HG02763 (cell line): ENCODE data around the gene FTCD.

ENCODE experiments used
- ATAC-seq: cut with Tn5 transposase; IDR thresholded peaks from one replicate; pipeline ENCODE4 v1.9.1; 2021; ENCODE audit warnings: mild to moderate bottlenecking, moderate library complexity; ENCODE audit not compliant: unreplicated experiment

The FTCD gene

DNA sequence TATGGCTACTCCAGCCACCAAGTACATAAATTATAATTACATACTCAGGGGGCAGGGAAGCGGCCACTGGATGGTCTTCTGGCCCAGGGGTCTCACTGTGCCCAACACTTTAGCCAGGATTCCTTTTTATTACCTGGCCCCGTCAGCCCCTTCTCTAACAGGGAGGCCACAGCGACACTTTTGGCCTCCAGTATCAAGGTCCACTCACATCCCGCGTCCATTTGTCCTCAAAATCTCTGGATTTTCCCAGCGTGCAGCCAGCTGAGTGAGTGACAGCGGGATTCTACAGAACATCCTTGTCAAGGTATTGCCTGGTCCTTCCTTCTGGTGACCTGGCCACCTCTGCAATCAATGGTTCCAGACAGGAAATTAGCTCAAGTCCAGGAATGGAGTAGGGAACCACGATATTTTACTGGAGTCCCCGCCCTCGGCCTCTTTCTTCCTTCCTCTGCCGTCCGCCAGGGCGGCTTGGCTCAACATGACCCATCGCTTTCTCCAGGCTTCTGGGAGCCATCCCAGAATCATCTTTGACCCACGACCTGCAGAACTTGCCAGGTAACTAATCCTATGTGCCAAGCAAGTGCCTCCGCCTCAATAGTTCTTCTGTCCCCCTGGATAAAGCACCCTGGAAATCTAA, 60.2 kb downstream of the FTCD start:
- ATAC-seq: no peak

DNA sequence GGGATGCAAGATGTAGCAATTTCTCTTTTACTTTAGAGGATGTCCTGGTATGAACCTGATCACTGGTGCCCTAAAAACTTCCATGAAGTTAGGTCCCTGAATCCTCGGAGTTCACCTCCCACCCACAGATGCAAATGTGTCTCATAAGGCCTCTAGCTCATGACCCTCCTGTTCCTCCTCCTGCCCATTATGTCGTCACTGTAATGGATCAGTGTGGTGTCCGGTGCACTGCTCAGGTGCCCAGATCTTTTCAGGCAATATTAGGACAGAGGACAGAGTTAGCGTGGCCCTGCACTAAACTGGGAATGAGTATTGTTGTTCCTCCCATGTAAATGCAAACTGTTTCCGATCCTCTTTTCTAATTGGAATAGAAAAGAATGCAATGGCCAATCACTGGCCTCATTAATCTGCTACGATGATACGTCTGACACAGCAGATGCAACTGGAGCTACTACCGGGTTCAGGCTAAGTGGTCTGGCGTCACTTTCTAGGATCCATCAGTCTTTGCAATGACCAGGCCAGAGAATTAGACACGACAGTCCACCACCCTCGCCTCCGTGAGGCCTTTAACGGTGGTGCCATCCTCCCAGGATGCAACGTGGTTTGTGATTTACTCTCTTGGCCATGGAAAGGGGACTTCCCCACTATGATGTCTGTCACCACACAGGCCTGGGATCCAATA, 60.8 kb downstream of the FTCD start:
- ATAC-seq: no peak

DNA sequence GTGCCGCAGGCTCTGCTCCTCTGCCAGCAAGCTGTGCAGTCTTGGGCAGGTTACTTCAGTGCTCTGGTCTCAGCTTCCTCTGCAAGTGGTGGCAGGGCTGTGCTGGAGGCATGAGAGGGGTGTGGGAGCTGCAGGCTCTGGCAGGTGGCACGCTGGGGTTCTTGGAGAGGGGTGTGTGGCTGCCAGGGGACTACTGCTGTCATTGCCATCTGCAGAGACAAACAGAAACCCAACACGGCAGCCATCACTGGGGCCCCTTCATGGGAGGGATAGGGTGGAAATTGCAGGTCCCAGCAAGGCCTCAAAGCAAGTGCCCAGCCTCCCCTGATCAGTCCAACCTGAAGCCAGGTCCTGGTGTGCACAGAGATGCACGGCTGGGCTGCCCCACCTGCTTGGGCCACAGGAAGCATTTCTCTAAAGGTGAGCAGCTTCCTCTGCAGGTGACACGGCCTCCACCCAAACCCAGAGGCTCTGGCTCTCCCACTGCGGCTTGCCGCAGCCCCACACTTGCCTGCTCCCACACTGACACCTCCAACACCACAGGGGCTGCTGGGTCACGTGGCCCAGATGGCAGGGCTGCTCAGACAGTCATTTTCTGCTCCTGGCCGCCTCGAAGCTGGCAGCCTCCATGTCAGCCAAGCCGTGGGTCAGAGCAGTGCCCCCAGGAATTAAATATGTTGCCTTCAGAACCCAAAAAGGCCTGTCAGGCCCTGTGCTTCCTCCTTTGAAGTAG, 61.5 kb downstream of the FTCD start:
- no peak for ATAC-seq

DNA sequence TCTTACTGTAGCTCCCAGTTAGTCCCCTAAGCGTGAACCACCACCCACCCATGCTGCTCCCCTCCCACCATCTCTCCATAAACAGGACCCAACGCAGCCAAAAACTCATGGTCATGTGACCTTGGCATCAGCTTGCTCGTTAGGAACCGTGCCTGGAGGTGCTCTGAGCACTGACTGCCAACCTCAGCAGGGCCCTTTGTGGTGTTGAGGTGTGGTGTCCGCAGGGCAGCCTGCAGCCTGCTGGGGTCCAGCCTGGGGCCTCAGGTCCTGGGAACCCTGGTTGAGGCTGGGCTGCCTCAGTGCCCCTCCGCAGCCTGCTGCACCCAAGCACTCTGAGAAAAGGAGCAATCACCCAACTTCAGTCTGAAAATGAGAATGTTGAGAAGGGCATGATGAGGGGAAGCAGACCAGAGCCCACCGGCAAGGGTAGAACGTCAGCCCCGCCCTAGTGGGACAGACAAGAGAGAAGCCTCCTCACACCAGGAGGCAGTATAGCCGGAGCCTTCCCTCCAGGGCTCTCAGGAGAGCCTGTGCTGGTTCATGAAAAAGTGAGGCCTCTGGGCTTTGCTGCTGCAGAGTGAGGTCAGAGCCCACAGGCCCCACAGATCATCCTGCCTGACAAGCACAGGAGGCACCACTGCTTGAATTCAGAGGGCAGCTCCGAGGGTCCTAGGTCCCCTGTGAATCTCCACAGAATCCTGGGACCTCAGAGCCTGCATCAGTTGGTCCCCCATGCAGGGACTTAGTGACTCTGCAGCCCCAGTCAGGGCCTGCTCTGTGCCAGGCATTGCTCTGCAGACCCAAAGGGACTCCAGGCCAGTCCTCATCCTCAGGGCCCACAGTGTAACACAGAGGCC, 62.3 kb downstream of the FTCD start:
- ATAC-seq: no peak

DNA sequence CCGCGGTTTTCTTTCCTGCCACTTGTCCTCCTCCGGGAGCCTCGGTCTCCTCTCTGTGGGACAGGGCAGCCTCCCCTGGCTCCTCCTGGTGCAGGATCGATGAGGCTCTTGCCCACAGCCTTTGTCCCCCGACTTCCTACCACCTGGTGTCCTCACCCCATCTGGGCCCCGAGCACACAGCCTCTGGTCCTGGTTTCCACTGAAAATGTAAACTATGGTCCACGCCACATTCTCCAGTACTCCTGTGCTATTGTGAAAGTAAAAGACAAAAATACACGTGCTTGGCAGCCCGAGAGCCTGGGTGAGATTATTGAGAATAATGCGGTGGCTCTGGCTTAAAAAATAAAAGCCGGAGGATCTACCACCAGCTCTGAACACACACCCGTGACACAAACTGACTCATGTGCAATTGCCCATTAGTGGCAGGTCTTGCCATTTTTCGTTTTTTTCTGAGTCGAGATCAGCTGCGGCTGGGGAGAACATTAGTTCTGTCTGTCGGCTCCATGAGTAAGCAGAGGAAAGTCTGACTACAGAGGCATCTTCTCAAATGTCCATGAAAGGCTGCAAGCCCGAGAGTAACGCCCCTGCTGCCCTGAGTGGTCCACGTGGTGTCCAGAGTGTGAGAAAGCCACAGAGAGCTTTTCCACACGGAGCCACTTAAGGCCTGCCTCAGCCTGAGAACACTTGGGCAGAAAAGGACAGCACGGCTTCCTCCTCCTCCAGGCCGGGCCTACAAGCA, 63.2 kb downstream of the FTCD start:
- no peak for ATAC-seq

DNA sequence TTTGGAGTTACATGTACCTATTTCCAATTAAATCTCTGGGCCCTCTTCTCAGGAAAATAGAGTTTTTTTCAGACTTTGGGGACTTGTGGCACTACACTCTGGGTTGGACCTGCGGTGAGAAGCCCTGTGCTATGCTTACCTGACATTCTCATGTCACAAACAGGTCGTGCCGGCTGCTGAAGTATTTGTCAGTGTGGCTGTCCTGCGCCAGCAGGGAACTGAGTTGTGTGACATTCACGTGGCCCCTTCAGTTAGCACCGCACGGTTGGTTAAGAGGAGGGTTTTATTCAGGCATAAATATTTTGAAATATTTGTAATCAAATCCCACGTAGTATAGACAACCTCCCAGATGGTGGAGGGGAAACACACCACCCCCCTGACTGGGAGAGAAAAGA, 63.8 kb downstream of the FTCD start:
- ATAC-seq: no peak

DNA sequence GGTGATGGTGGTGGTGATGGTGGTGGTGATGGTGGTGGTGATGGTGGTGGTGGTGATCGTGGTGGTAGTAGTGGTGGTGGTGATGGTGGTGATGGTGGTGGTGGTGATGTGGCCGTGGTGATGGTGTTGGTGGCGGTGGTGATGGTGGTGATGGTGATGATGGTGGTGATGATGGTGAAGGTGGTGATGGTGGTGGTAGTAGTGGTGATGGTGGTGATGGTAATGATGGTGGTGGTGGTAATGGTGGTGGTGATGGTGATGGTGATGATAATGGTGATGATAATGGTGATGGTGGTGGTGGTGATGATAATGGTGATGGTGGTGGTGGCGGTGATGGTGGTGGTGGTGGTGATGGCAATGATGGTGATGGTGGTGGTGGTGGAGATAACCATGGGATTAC, 64.3 kb downstream of the FTCD start:
- no peak for ATAC-seq

DNA sequence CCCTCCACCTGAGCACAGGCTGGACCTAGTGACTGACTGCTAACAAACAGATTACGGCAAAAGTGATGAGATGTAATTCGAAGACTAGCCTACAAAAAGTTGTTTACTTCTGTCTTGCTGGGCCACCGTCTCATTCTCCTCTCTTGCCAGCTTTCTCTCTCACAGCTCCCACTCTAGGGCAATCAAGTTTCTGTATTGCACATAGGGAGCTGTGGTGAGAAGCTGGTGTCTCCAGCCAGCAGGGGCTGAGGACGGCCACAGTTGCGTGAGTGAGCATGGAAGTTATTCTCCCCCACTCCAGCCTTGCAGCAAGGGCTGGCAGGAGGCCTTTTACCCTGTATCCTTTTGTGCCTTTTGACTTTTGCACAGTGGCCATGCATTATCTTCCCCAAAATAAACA, 66.1 kb downstream of the FTCD start:
- ATAC-seq: no peak

DNA sequence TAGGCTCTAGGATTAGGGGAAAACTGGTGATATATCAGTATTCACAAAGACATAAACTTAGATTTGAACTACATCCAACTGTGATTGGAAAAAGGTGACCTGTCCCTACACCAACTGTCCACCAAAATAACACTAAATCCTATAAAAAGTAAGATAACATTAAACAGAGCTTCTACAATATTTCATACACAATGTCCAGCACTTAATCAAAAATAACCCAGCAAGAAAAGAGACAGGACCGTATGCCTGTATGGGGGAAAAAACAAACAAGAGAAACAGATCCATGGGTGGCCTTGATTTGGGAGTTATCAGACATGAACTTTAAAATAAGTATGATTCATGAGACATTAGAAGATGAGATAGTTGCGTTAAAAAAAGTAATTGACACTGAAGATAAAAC, 67.2 kb downstream of the FTCD start:
- ATAC-seq: no peak

DNA sequence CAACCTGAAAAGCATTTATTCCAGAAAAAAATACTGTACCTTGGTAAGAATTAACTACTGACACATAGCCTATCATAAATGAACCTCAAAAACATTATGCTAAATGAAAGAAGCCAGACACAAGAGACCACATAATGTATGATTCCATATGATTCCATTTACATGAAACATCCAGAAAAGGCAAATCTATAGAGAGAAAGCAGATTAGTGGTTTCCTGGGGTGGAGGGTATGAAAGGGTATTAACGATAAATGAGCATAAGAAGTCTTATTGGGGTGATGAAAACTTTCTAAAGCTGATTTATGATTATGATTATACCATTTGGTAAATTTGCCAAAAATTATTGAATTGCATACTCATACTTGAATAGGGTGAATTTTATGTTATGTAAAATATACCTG, 67.7 kb downstream of the FTCD start:
- ATAC-seq: no peak
